ENCODE results near the gene TSR1.
"Not testable (repeated sequence)": the region's sequence is repeated elsewhere in the genome, so short reads cannot be mapped to it uniquely, and the experiment has no call there.

Gene TSR1

GRCh38 chr17:2331303-2331702 is 5.0 kb downstream of the TSR1 start:
- TF ChIP-seq CTCF (conservative IDR thresholded peaks at IDR 0.05; ENCODE audit: low read depth) = no peak
- no peak overlapping the region for H3K27ac ChIP-seq
- no peak for DNase-seq (ENCODE audit: low spot score)
- POLR2A ChIA-PET (ENCODE audit: low non-redundant PET) = no interaction called here
- CTCF ChIA-PET = no interaction called here

GRCh38 chr17:2323629-2324314 is 12.5 kb downstream of the TSR1 start:
- no peak overlapping the region for H3K27ac ChIP-seq
- ChIA-PET POLR2A (ENCODE audit: low non-redundant PET) (no interaction called here), CTCF (interaction anchor here (0.6 kb wide), 1 partner anchor 25 kb away, joined by 5 read pairs; no protein-coding TSS in a partner anchor)
- TF ChIP-seq CTCF (conservative IDR thresholded peaks at IDR 0.05; ENCODE audit: low read depth) = no peak
- DNase-seq (ENCODE audit: low spot score) = no peak

GRCh38 chr17:2321399-2321798 is 14.9 kb downstream of the TSR1 start:
- no peak overlapping the region for H3K27ac ChIP-seq
- no peak for DNase-seq (ENCODE audit: low spot score)
- ChIA-PET POLR2A (ENCODE audit: low non-redundant PET) (no interaction called here), CTCF (interaction anchor here (1.0 kb wide), 1 partner anchor 14 kb away, joined by 6 read pairs; no protein-coding TSS in a partner anchor)
- no peak for TF ChIP-seq CTCF (conservative IDR thresholded peaks at IDR 0.05; ENCODE audit: low read depth)

GRCh38 chr17:2319051-2319450 is 17.2 kb downstream of the TSR1 start:
- no peak for TF ChIP-seq CTCF (conservative IDR thresholded peaks at IDR 0.05; ENCODE audit: low read depth)
- ChIA-PET POLR2A (ENCODE audit: low non-redundant PET) (no interaction called here), CTCF (interaction anchor here (0.6 kb wide), 2 partner anchors 264 to 571 kb away, joined by 3 read pairs; partner anchors contain the start of gene HIC1)
- DNase-seq (ENCODE audit: low spot score) = no peak
- no peak overlapping the region for H3K27ac ChIP-seq

- CTCF ChIA-PET = interaction anchor here (0.6 to 0.7 kb wide), 4 partner anchors 18 to 284 kb away, joined by 3 to 4 read pairs (median 3); no protein-coding TSS in a partner anchor
- no peak overlapping the region for H3K27ac ChIP-seq
- no peak for DNase-seq (ENCODE audit: low spot score)
- TF ChIP-seq CTCF (conservative IDR thresholded peaks at IDR 0.05; ENCODE audit: low read depth) = no peak
- POLR2A ChIA-PET (ENCODE audit: low non-redundant PET) = no interaction called here
Measured at GRCh38 chr17:2317796-2318195, 18.5 kb downstream of the TSR1 start.

GRCh38 chr17:2316916-2317205 is 19.4 kb downstream of the TSR1 start:
- ChIA-PET CTCF (interaction anchor here (0.6 to 0.7 kb wide), 3 partner anchors 94 to 490 kb away, joined by 3 to 5 read pairs (median 4); no protein-coding TSS in a partner anchor), POLR2A (ENCODE audit: low non-redundant PET) (interaction anchor here (0.7 kb wide), 1 partner anchor 19 kb away, joined by 3 read pairs; no protein-coding TSS in a partner anchor)
- peak overlapping the region; percentile 44 for H3K27ac ChIP-seq
- DNase-seq (ENCODE audit: low spot score) = not testable (repeated sequence)

GRCh38 chr17:2312736-2313135 is 23.5 kb downstream of the TSR1 start:
- ChIA-PET POLR2A (ENCODE audit: low non-redundant PET) (no interaction called here), CTCF (no interaction called here)
- H3K27ac ChIP-seq = no peak overlapping the region
- TF ChIP-seq CTCF (conservative IDR thresholded peaks at IDR 0.05; ENCODE audit: low read depth) = no peak
- DNase-seq (ENCODE audit: low spot score) = no peak
